H1 (cell line): ENCODE results near the gene DAZAP2. TPM values are rescaled to one million over a fixed set of nuclear protein-coding genes. Genes with fewer than 3 reads are reported as not detected.

Source experiments
- CTCF ChIA-PET: fragments of 300-600 bp; sonication (Branson Sonifier 250); formaldehyde crosslinking; loops from one replicate; lab custom pipeline; 2021; ENCODE audit not compliant: partially characterized antibody; lab: Charles Lee
- POLR2A ChIA-PET: fragments of 300-600 bp; sonication (Branson Sonifier 250); formaldehyde crosslinking; loops from one replicate; lab custom pipeline; 2021; ENCODE audit warnings: inconsistent platforms; ENCODE audit not compliant: partially characterized antibody; lab: Charles Lee
- DNase-seq, 2 experiments: peaks; one replicate each; pipeline versions ENCODE4 v3.0.0 to v3.0.0-alpha.2; 2010 to 2022; ENCODE audit warnings: low spot score in 2 of 2, low read depth in 1 of 2, mixed read lengths in 1 of 2
- FAIRE-seq: peaks from 2 replicates; lab custom pipeline; 2011; peaks lifted over from hg19 to GRCh38; lab: Jason Lieb, UNC
- H2AFZ ChIP-seq: 2 replicates; pipeline ENCODE4 v1.8.1; 2012; ENCODE audit warnings: low read length, inconsistent platforms
- H2AK5ac ChIP-seq: 2 replicates; pipeline ENCODE4 v1.6.1; 2013; ENCODE audit warnings: low read depth, low read length
- H2BK120ac ChIP-seq: replicated peaks from 2 replicates; pipeline ENCODE3; 2013; ENCODE audit warnings: low read depth, low read length, inconsistent platforms
- H2BK12ac ChIP-seq: 2 replicates; pipeline ENCODE4 v1.6.1; 2013; ENCODE audit warnings: low read depth, low read length
- H2BK15ac ChIP-seq: 2 replicates; pipeline ENCODE4 v1.6.1; 2013; ENCODE audit warnings: low read length
- H2BK20ac ChIP-seq: 2 replicates; pipeline ENCODE4 v1.6.1; 2013; ENCODE audit warnings: low read length
- H2BK5ac ChIP-seq: 2 replicates; pipeline ENCODE4 v1.6.1; 2013; ENCODE audit warnings: low read depth, low read length
- H3K14ac ChIP-seq: 2 replicates; pipeline ENCODE4 v1.6.1; 2013; ENCODE audit warnings: inconsistent platforms; ENCODE audit not compliant: insufficient read length
- H3K18ac ChIP-seq: 2 replicates; pipeline ENCODE4 v1.6.1; 2013; ENCODE audit warnings: low read length; ENCODE audit errors: extremely low read depth
- H3K23ac ChIP-seq: 2 replicates; pipeline ENCODE4 v1.6.1; 2013; ENCODE audit warnings: inconsistent platforms; ENCODE audit not compliant: insufficient read length
- H3K23me2 ChIP-seq: 2 replicates; pipeline ENCODE4 v1.6.1; 2013; ENCODE audit warnings: low read depth, low read length
- H3K27ac ChIP-seq: 2 replicates; pipeline ENCODE4 v1.6.1; 2011; ENCODE audit warnings: low read depth, low read length, inconsistent platforms
- H3K27me3 ChIP-seq, 4 experiments: replicated peaks in 1 of 4; 1 replicate in 1 of 4; 2 replicates in 3 of 4; pipeline versions ENCODE4 v1.6.1 to v1.8.1; 2011 to 2013; ENCODE audit warnings: low read length in 3 of 4, mild to moderate bottlenecking in 3 of 4, inconsistent platforms in 2 of 4, mixed read lengths in 2 of 4, moderate library complexity in 1 of 4; ENCODE audit not compliant: control insufficient read depth in 3 of 4, insufficient read depth in 3 of 4; ENCODE audit errors: extremely low read depth in 1 of 4
- H3K36me3 ChIP-seq, 4 experiments: 2 replicates each; pipeline versions ENCODE4 v1.6.1 to v1.8.1; 2011 to 2013; ENCODE audit warnings: mild to moderate bottlenecking in 4 of 4, low read length in 3 of 4, moderate library complexity in 2 of 4, control low read depth in 1 of 4, inconsistent platforms in 1 of 4; ENCODE audit not compliant: insufficient read depth in 4 of 4, control insufficient read depth in 2 of 4
- H3K4ac ChIP-seq: replicated peaks from 2 replicates; pipeline ENCODE3; 2013; ENCODE audit warnings: low read length, low read depth, mixed read lengths, inconsistent platforms; ENCODE audit not compliant: insufficient read length
- H3K4me1 ChIP-seq, 4 experiments: replicated peaks in 1 of 4; 1 replicate in 1 of 4; 2 replicates in 3 of 4; pipeline versions ENCODE4 v1.6.1 to v1.8.1; 2011 to 2013; ENCODE audit warnings: low read length in 3 of 4, inconsistent platforms in 2 of 4, mixed read lengths in 1 of 4; ENCODE audit not compliant: insufficient read depth in 4 of 4, control insufficient read depth in 3 of 4
- H3K4me2 ChIP-seq, 2 experiments: 2 replicates each; pipeline versions ENCODE4 v1.6.1 to v1.8.1; 2011 to 2013; ENCODE audit warnings: low read depth in 2 of 2, low read length in 2 of 2, control low read depth in 1 of 2, inconsistent platforms in 1 of 2, mild to moderate bottlenecking in 1 of 2; ENCODE audit not compliant: insufficient read depth in 1 of 2
- H3K4me3 ChIP-seq, 4 experiments: fragments of 200-600, 300-600 bp in 1 of 4; sonication (generic), shearing (Covaris generic), sonication (Bioruptor Twin) in 1 of 4; 2 replicates each; pipeline versions ENCODE4 v1.5.1 to v1.8.1; 2011 to 2016; ENCODE audit warnings: low read length in 4 of 4, low read depth in 3 of 4, control low read depth in 2 of 4, inconsistent platforms in 2 of 4, mild to moderate bottlenecking in 2 of 4, mixed read lengths in 1 of 4, moderate library complexity in 1 of 4; ENCODE audit not compliant: insufficient read depth in 2 of 4; ENCODE audit errors: extremely low read depth in 1 of 4
- H3K56ac ChIP-seq: replicated peaks from 2 replicates; pipeline ENCODE3; 2013; ENCODE audit warnings: low read depth, mild to moderate bottlenecking, mixed read lengths, low read length, inconsistent platforms; ENCODE audit not compliant: insufficient read length
- H3K79me1 ChIP-seq: 2 replicates; pipeline ENCODE4 v1.6.1; 2013; ENCODE audit warnings: low read depth, low read length, control low read depth
- H3K79me2 ChIP-seq, 2 experiments: 2 replicates each; pipeline versions ENCODE4 v1.6.1 to v1.8.1; 2012 to 2013; ENCODE audit warnings: low read length in 2 of 2, mild to moderate bottlenecking in 2 of 2, inconsistent platforms in 1 of 2; ENCODE audit not compliant: insufficient read depth in 2 of 2, control insufficient read depth in 1 of 2
- H3K9ac ChIP-seq, 4 experiments: replicated peaks in 1 of 4; 1 replicate in 1 of 4; 2 replicates in 3 of 4; pipeline versions ENCODE4 v1.6.1 to v1.8.1; 2011 to 2013; ENCODE audit warnings: low read depth in 3 of 4, low read length in 3 of 4, control low read depth in 2 of 4, mild to moderate bottlenecking in 2 of 4, moderate library complexity in 2 of 4, inconsistent platforms in 1 of 4; ENCODE audit errors: extremely low read depth in 1 of 4
- H3K9me3 ChIP-seq, 2 experiments: 2 replicates each; pipeline versions ENCODE4 v1.6.1 to v1.8.1; 2012 to 2013; ENCODE audit warnings: mild to moderate bottlenecking in 2 of 2, moderate library complexity in 2 of 2, control low read depth in 1 of 2, inconsistent platforms in 1 of 2, low read depth in 1 of 2, low read length in 1 of 2, mixed read lengths in 1 of 2; ENCODE audit not compliant: insufficient read depth in 2 of 2
- H4K20me1 ChIP-seq, 2 experiments: replicated peaks in 1 of 2; 2 replicates each; pipeline versions ENCODE3 to v1.8.1; 2011 to 2013; ENCODE audit warnings: inconsistent platforms in 2 of 2, low read length in 2 of 2, mild to moderate bottlenecking in 1 of 2; ENCODE audit not compliant: insufficient read depth in 2 of 2, control insufficient read depth in 1 of 2
- H4K5ac ChIP-seq: 2 replicates; pipeline ENCODE4 v1.6.1; 2013; ENCODE audit warnings: low read length, low read depth, mixed read lengths, inconsistent platforms; ENCODE audit not compliant: insufficient read length
- H4K8ac ChIP-seq: 2 replicates; pipeline ENCODE4 v1.8.0; 2013; ENCODE audit warnings: mild to moderate bottlenecking, moderate library complexity, low read length, inconsistent platforms; ENCODE audit not compliant: insufficient read depth; ENCODE audit errors: extremely low read depth
- H4K91ac ChIP-seq: replicated peaks from 2 replicates; pipeline ENCODE3; 2013; ENCODE audit warnings: low read length, mixed read lengths, inconsistent platforms; ENCODE audit not compliant: insufficient read length
- CHD1 ChIP-seq: IDR thresholded peaks from 2 replicates; pipeline ENCODE4 v1.6.1; 2012; ENCODE audit warnings: low read depth, low read length, improper control_type of control experiment
- JUN ChIP-seq: IDR thresholded peaks from 2 replicates; pipeline ENCODE4 v1.6.1; 2011; ENCODE audit warnings: low read depth, mild to moderate bottlenecking, improper control_type of control experiment, low read length
- KDM5A ChIP-seq: fragments of 200-600 bp; IDR thresholded peaks from 2 replicates; pipeline ENCODE4 v1.7.1; 2012; ENCODE audit warnings: mild to moderate bottlenecking, low read length, inconsistent platforms, mixed read lengths
- NRF1 ChIP-seq: IDR thresholded peaks from 2 replicates; pipeline ENCODE4 v1.6.1; 2011; ENCODE audit warnings: mild to moderate bottlenecking, low read depth, low read length, improper control_type of control experiment
- POLR2AphosphoS5 ChIP-seq: IDR thresholded peaks from 2 replicates; pipeline ENCODE4 v1.6.1; 2011; ENCODE audit warnings: low read depth, low read length
- RFX5 ChIP-seq: IDR thresholded peaks from 2 replicates; pipeline ENCODE4 v1.6.1; 2011; ENCODE audit warnings: low read depth, low read length, improper control_type of control experiment, borderline replicate concordance
- SIX5 ChIP-seq: IDR thresholded peaks from 2 replicates; pipeline ENCODE4 v1.6.1; 2011; ENCODE audit warnings: mild to moderate bottlenecking, low read depth, low read length
- SRF ChIP-seq: IDR thresholded peaks from 2 replicates; pipeline ENCODE4 v1.6.1; 2011; ENCODE audit warnings: mild to moderate bottlenecking, low read depth, low read length, moderate library complexity
- SUZ12 ChIP-seq: fragments of 200-600 bp; sonication (generic); IDR thresholded peaks from 2 replicates; pipeline ENCODE4 v1.6.1; 2012; ENCODE audit warnings: mild to moderate bottlenecking, inconsistent platforms, low read length, moderate library complexity, mixed read lengths
- YY1 ChIP-seq: IDR thresholded peaks from 2 replicates; pipeline ENCODE4 v1.6.1; 2011; ENCODE audit warnings: low read depth, mild to moderate bottlenecking, low read length
- ZNF274 ChIP-seq: IDR thresholded peaks from 2 replicates; pipeline ENCODE4 v1.7.0; 2012; ENCODE audit warnings: low read length, borderline replicate concordance; ENCODE audit errors: extremely low read depth
- WGBS, 2 experiments: shearing (Covaris generic) in 1 of 2; methylation state at CpG; one replicate each; pipeline versions ENCODE4 v1.1.6 to v1.1.7; 2013 to 2015; ENCODE audit warnings: low lambda C conversion rate in 2 of 2, mixed read lengths in 2 of 2, inconsistent platforms in 1 of 2, low coverage in 1 of 2, missing lambda C conversion rate in 1 of 2; ENCODE audit not compliant: insufficient replicate concordance in 2 of 2, insufficient coverage in 1 of 2, insufficient read length in 1 of 2; ENCODE audit errors: extremely low coverage in 1 of 2, missing lambda C conversion rate in 1 of 2; 5-methylcytosine and 5-hydroxymethylcytosine counted together
- polyA plus RNA-seq, 7 experiments: library from polyadenylated mRNA; depleted of rRNA in 3 of 7; stranded (reverse) in 5 of 7; unstranded in 2 of 7; fragments of >200 nt in 5 of 7; fragments of 200-250 nt in 2 of 7; gene quantifications; 1 replicate in 5 of 7; 2 replicates in 1 of 7; 4 replicates in 1 of 7; pipeline versions ENCODE4 v1.2.1 to v1.2.3, GENCODE V29; 2011 to 2013; ENCODE audit warnings: missing spikeins in 2 of 7, mixed read lengths in 2 of 7
- total RNA-seq: library from RNA; stranded (reverse); fragmentation: NEBNext Ultra II Directional; extraction: Animal tissue kit (Norgen Biotek cat#: 25700); gene quantifications from 2 replicates; pipeline ENCODE4 v1.2.1, GENCODE V29; 2021
- TF ChIP-seq, protein P1 (sequence below): IDR thresholded peaks from 2 replicates; pipeline ENCODE4 v1.6.1; 2012; ENCODE audit warnings: inconsistent platforms
- TF ChIP-seq, protein P2 (sequence below): IDR thresholded peaks from 2 replicates; pipeline ENCODE4 v1.6.1; 2011; ENCODE audit warnings: low read depth, mild to moderate bottlenecking, low read length; ENCODE audit not compliant: insufficient read depth

Gene DAZAP2
- total and polyA plus RNA-seq, 2 of the 8 experiments (the other 6 are each of a cell fraction or from before 2014, with no cell fraction given) = 27.1 to 77.2 TPM

DNA sequence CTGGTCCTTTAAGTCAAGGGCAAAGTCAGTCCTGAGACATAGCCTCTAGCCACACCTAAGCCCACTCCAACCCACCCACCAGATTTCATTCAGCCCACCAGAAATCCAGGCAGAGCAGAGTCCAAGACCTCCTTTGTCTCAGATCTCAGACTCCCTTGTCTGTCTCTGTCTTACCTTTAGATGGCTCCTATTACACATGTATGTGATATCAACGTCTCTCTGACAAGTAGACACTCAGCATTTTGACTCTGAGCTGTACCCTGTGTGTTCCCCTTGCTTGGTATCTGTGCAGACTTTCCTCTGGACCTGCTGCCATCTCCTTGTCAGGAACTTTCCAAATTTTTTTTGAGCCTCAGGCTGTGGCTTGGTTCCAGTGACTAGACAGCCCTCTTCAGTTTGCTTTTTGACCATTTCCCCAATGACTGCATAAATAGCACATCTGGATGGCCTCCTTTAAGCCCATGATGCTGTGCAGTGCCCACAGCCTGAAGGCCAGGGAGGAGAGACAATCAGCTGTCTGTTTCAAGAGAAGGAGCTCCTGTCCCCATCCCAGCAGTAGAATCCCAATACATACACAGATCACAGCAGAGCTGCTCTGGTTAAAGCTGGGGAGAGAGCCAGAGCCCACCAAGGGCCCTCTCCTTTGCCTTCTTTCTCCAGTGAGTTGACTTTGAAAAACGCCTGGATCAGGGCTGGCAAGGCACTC lies 27.8 kb upstream of the DAZAP2 start:
- H2AFZ ChIP-seq = no peak overlapping the region
- no peak overlapping the region for H3K9ac ChIP-seq
- H3K27me3 ChIP-seq = no peaks in the 10 kb centered on the region
- no peak overlapping the region for H3K14ac ChIP-seq
- H4K8ac ChIP-seq = no peak overlapping the region
- H3K56ac ChIP-seq = no peak overlapping the region
- no peaks in the 10 kb centered on the region for H3K79me2 ChIP-seq
- no peaks in the 10 kb centered on the region for H3K4me1 ChIP-seq
- H3K23ac ChIP-seq = no peak overlapping the region
- H2BK20ac ChIP-seq = no peak overlapping the region
- no peak overlapping the region for H2BK12ac ChIP-seq
- H2BK5ac ChIP-seq = no peak overlapping the region
- no peak overlapping the region for H4K5ac ChIP-seq
- FAIRE-seq (no peak), DNase-seq (no peak)
- H3K4ac ChIP-seq = no peak overlapping the region
- no peaks in the 10 kb centered on the region for H4K20me1 ChIP-seq
- CTCF ChIA-PET = interaction anchor here (0.6 to 1.9 kb wide), 7 partner anchors 12 to 1823 kb away, joined by 3 to 6 read pairs (median 3); no protein-coding TSS in a partner anchor
- H4K91ac ChIP-seq = no peak overlapping the region
- no peaks in the 10 kb centered on the region for H3K36me3 ChIP-seq
- H2BK15ac ChIP-seq = no peak overlapping the region
- 62% methylated on average over 2 of the region's 2 CpGs; no CpG with 5 or more reads in 1 of the 2 experiments for WGBS, 2 experiments
- POLR2A ChIA-PET = interaction anchor here (0.6 to 2.1 kb wide), 5 partner anchors 10 to 38 kb away, joined by 3 to 12 read pairs (median 4); partner anchors contain the start of gene DAZAP2
- no peaks in the 10 kb centered on the region for H3K9me3 ChIP-seq
- H3K27ac ChIP-seq = no peak overlapping the region
- no peak overlapping the region for H3K4me3 ChIP-seq
- no peaks in the 10 kb centered on the region for H3K23me2 ChIP-seq
- peak overlapping the region; percentile 0; the same call in 1 of the 2 replicates for H2AK5ac ChIP-seq
- no peaks in the 10 kb centered on the region; the same call in 1 of the 2 replicates for H3K79me1 ChIP-seq
- H3K4me2 ChIP-seq = no peak overlapping the region
- H2BK120ac ChIP-seq = no peak overlapping the region
- H3K18ac ChIP-seq = no peak overlapping the region
- no peak for TF ChIP-seq ZNF274
- TF ChIP-seq, protein P1, sequence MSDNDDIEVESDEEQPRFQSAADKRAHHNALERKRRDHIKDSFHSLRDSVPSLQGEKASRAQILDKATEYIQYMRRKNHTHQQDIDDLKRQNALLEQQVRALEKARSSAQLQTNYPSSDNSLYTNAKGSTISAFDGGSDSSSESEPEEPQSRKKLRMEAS = no peak
- no peak for TF ChIP-seq JUN
- no peak for TF ChIP-seq CHD1
- TF ChIP-seq SUZ12 = no peak
- TF ChIP-seq SIX5 = no peak
- TF ChIP-seq KDM5A = no peak
- TF ChIP-seq, protein P2, sequence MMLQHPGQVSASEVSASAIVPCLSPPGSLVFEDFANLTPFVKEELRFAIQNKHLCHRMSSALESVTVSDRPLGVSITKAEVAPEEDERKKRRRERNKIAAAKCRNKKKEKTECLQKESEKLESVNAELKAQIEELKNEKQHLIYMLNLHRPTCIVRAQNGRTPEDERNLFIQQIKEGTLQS = no peak
- TF ChIP-seq SRF = no peak
- TF ChIP-seq NRF1 = no peak
- no peak for TF ChIP-seq YY1
- TF ChIP-seq POLR2AphosphoS5 = no peak
- no peak for TF ChIP-seq RFX5
